CD4-positive, alpha-beta T cell (primary cell): ENCODE results near the gene PIK3R1. TPM values are rescaled to one million over a fixed set of nuclear protein-coding genes. Genes with fewer than 3 reads are reported as not detected.

Experiments used
- ATAC-seq: fragments of 200-7000 bp; cut with Tn5 transposase; one replicate; pipeline ENCODE4 v1.10.0; 2022; ENCODE audit warnings: mild to moderate bottlenecking; ENCODE audit not compliant: poor library complexity
- CTCF ChIA-PET: fragments of 350-600 bp; sonication (Branson Sonifier 250); formaldehyde crosslinking; loops from one replicate; lab custom pipeline; 2021; ENCODE audit warnings: antibody characterized with exemption, inconsistent platforms; lab: Charles Lee
- POLR2A ChIA-PET: fragments of 350-600 bp; sonication (Branson Sonifier 250); formaldehyde crosslinking; loops from one replicate; lab custom pipeline; 2021; ENCODE audit warnings: antibody characterized with exemption, inconsistent platforms; lab: Charles Lee
- DNase-seq, 14 experiments: peaks; one replicate each; pipeline ENCODE4 v3.0.0-alpha.2; 2013 to 2020; ENCODE audit warnings: mixed read lengths in 2 of 14
- H3K27ac ChIP-seq, 2 donors: one replicate each; pipeline versions ENCODE4 v1.5.1 to v1.7.0; 2013; ENCODE audit warnings: low read length in 2 of 2, low read depth in 1 of 2, mild to moderate bottlenecking in 1 of 2
- H3K27me3 ChIP-seq, 2 experiments: 1 replicate in 1 of 2; 2 replicates in 1 of 2; pipeline versions ENCODE4 v1.6.1 to v1.7.0; 2013; ENCODE audit warnings: low read length in 2 of 2, control low read depth in 1 of 2, mild to moderate bottlenecking in 1 of 2, moderate library complexity in 1 of 2; ENCODE audit not compliant: insufficient read depth in 2 of 2, control insufficient read depth in 1 of 2
- H3K36me3 ChIP-seq: one replicate; pipeline ENCODE4 v1.6.1; 2013; ENCODE audit warnings: low read length, control low read depth; ENCODE audit not compliant: insufficient read depth
- H3K4me1 ChIP-seq: one replicate; pipeline ENCODE4 v1.6.1; 2013; ENCODE audit warnings: low read length, control low read depth; ENCODE audit not compliant: insufficient read depth
- H3K4me3 ChIP-seq: one replicate; pipeline ENCODE4 v1.5.1; 2013; ENCODE audit warnings: mild to moderate bottlenecking, low read length, moderate library complexity
- H3K9me3 ChIP-seq, 2 experiments: 1 replicate in 1 of 2; 2 replicates in 1 of 2; pipeline versions ENCODE4 v1.6.1 to v1.7.0; 2013; ENCODE audit warnings: low read length in 2 of 2, mild to moderate bottlenecking in 2 of 2, control low read depth in 1 of 2, moderate library complexity in 1 of 2; ENCODE audit not compliant: control insufficient read depth in 1 of 2, insufficient read depth in 1 of 2
- H3K27ac Mint-ChIP-seq: one replicate; pipeline ENCODE4 v1.8.0; 2020; ENCODE audit warnings: mixed read lengths
- H3K27me3 Mint-ChIP-seq: one replicate; pipeline ENCODE4 v1.8.0; 2021; ENCODE audit warnings: mixed read lengths
- H3K36me3 Mint-ChIP-seq: one replicate; pipeline ENCODE4 v1.8.0; 2021; ENCODE audit warnings: low read depth, mixed read lengths
- H3K4me1 Mint-ChIP-seq: one replicate; pipeline ENCODE4 v1.8.0; 2021; ENCODE audit warnings: low read depth, mixed read lengths
- H3K4me3 Mint-ChIP-seq: one replicate; pipeline ENCODE4 v1.8.0; 2020; ENCODE audit warnings: mild to moderate bottlenecking, mixed read lengths
- H3K9me3 Mint-ChIP-seq: one replicate; pipeline ENCODE4 v1.8.0; 2020; ENCODE audit warnings: mixed read lengths
- CTCF ChIP-seq: fragments of 200-600 bp; IDR thresholded peaks from one replicate; pipeline ENCODE4 v1.8.0; 2022; ENCODE audit warnings: antibody characterized with exemption, mild to moderate bottlenecking
- intact Hi-C, 2 experiments: fragments of 100-400 bp; cut with DNase I in 1 of 2; cut with micrococcal nuclease in 1 of 2; formaldehyde crosslinking; loops; one replicate each; pipeline versions ENCODE4 v1.15.1 to v1.9.0; 2023 to 2025; cut with DNase I, micrococcal nuclease
- total RNA-seq, 174 experiments: library from RNA in 2 of 174; stranded (reverse) in 2 of 174; gene quantifications; one replicate each; pipeline ENCODE4 v1.2.3 and lab custom pipeline; 2021 to 2026

PIK3R1 gene
- total RNA-seq, 2 experiments from 2014 or later = 455 to 459 TPM

- intact Hi-C loops = no loop called here
- no peaks in the 10 kb centered on the region for H3K27me3 ChIP-seq
- CTCF ChIA-PET = no interaction called here
- no peak overlapping the region for H3K27ac ChIP-seq
- H3K4me3 Mint-ChIP-seq = no peak overlapping the region
- DNase-seq = no peak
- ATAC-seq = no peak
- H3K4me1 Mint-ChIP-seq = no peaks in the 10 kb centered on the region
- POLR2A ChIA-PET = no interaction called here
- no peak overlapping the region for H3K4me3 ChIP-seq
- peaks cover 0 to 5% of the 10 kb centered on the region in 2 experiments for H3K9me3 ChIP-seq
- H3K36me3 ChIP-seq = no peaks in the 10 kb centered on the region
- no peak for TF ChIP-seq CTCF
- H3K9me3 Mint-ChIP-seq = no peaks in the 10 kb centered on the region
- no peaks in the 10 kb centered on the region for H3K4me1 ChIP-seq
- H3K36me3 Mint-ChIP-seq = no peaks in the 10 kb centered on the region
- no peaks in the 10 kb centered on the region for H3K27me3 Mint-ChIP-seq
- no peak overlapping the region for H3K27ac Mint-ChIP-seq
These were observed 33.5 kb upstream of the PIK3R1 start for GRCh38 chr5:68182094-68182493.

GRCh38 chr5:68182534-68182933, 33.0 kb upstream of the PIK3R1 start:
- POLR2A ChIA-PET = no interaction called here
- Histone ChIP-seq H3K9me3 (peaks cover 0 to 5% of the 10 kb centered on the region in 2 experiments), H3K36me3 (no peaks in the 10 kb centered on the region), H3K27me3 (no peaks in the 10 kb centered on the region), H3K27ac (no peak overlapping the region), H3K4me1 (no peaks in the 10 kb centered on the region), H3K4me3 (no peak overlapping the region)
- Mint-ChIP-seq H3K4me3 (no peak overlapping the region), H3K9me3 (no peaks in the 10 kb centered on the region), H3K27me3 (no peaks in the 10 kb centered on the region), H3K27ac (no peak overlapping the region), H3K36me3 (no peaks in the 10 kb centered on the region), H3K4me1 (no peaks in the 10 kb centered on the region)
- DNase-seq = no peak
- ATAC-seq = no peak
- intact Hi-C loops = no loop called here
- CTCF ChIA-PET = interaction anchor here (0.6 kb wide), 1 partner anchor 23 kb away, joined by 3 read pairs; no protein-coding TSS in a partner anchor
- TF ChIP-seq CTCF = no peak

- DNase-seq (no peak), ATAC-seq (no peak)
- CTCF ChIA-PET = no interaction called here
- Mint-ChIP-seq H3K4me1 (no peaks in the 10 kb centered on the region), H3K27ac (no peak overlapping the region), H3K4me3 (no peak overlapping the region), H3K9me3 (no peaks in the 10 kb centered on the region), H3K27me3 (no peaks in the 10 kb centered on the region), H3K36me3 (no peaks in the 10 kb centered on the region)
- H3K4me3 ChIP-seq = no peak overlapping the region
- H3K36me3 ChIP-seq = no peaks in the 10 kb centered on the region
- H3K27ac ChIP-seq = no peak overlapping the region
- no peaks in the 10 kb centered on the region for H3K4me1 ChIP-seq
- peaks cover 0 to 5% of the 10 kb centered on the region in 2 experiments for H3K9me3 ChIP-seq
- no peak for TF ChIP-seq CTCF
- H3K27me3 ChIP-seq = no peaks in the 10 kb centered on the region
- intact Hi-C loops = no loop called here
- POLR2A ChIA-PET = no interaction called here
These were observed 28.1 kb upstream of the PIK3R1 start for GRCh38 chr5:68187268-68188055.
